Heart right ventricle (tissue), 16 donors: ENCODE data around the gene SEMA4B. TPM values are rescaled to one million over a fixed set of nuclear protein-coding genes. Genes with fewer than 3 reads are reported as not detected.

Experiments used
- ATAC-seq, 8 donors: fragments of 200-7000 bp; cut with Tn5 transposase; one replicate each; pipeline ENCODE4 v1.9.1; 2020; ENCODE audit warnings: mild to moderate bottlenecking in 8 of 8, moderate library complexity in 8 of 8, moderate number of reproducible peaks in 1 of 8
- DNase-seq, 2 donors: peaks; one replicate each; pipeline ENCODE4 v3.0.0-alpha.2; 2020
- H3K27ac ChIP-seq, 10 donors: fragments of 200-600 bp; sonication (generic) in 2 of 10; one replicate each; pipeline versions ENCODE4 v1.5.0 to v1.8.0; 2020 to 2022; ENCODE audit warnings: mild to moderate bottlenecking in 3 of 10
- H3K27me3 ChIP-seq, 7 donors: fragments of 200-600 bp; one replicate each; pipeline ENCODE4 v1.8.0; 2021 to 2022; ENCODE audit warnings: mild to moderate bottlenecking in 2 of 7
- H3K36me3 ChIP-seq, 9 donors: fragments of 200-600 bp; sonication (generic) in 1 of 9; one replicate each; pipeline versions ENCODE4 v1.5.0 to v1.8.0; 2020 to 2022; ENCODE audit warnings: mild to moderate bottlenecking in 2 of 9
- H3K4me1 ChIP-seq, 9 donors: fragments of 200-600 bp; sonication (generic) in 1 of 9; one replicate each; pipeline versions ENCODE4 v1.5.0 to v1.8.0; 2020 to 2022; ENCODE audit warnings: mild to moderate bottlenecking in 4 of 9
- H3K4me3 ChIP-seq, 10 donors: fragments of 200-600 bp; sonication (generic) in 2 of 10; one replicate each; pipeline versions ENCODE4 v1.5.0 to v1.8.0; 2020 to 2022; ENCODE audit warnings: mild to moderate bottlenecking in 7 of 10, moderate library complexity in 2 of 10
- H3K9me3 ChIP-seq, 11 donors: fragments of 200-600 bp in 10 of 11; sonication (generic) in 2 of 11; one replicate each; pipeline versions ENCODE4 v1.5.0 to v1.8.0; 2013 to 2022; ENCODE audit warnings: mild to moderate bottlenecking in 2 of 11, control low read depth in 1 of 11, moderate library complexity in 1 of 11
- CTCF ChIP-seq, 9 donors: fragments of 200-600 bp; sonication (generic) in 2 of 9; IDR thresholded peaks; one replicate each; pipeline versions ENCODE4 v1.5.0 to v1.8.0; 2021 to 2022; ENCODE audit warnings: antibody characterized with exemption in 9 of 9, mild to moderate bottlenecking in 5 of 9, moderate library complexity in 1 of 9
- WGBS, 2 donors: extraction: QIAGEN DNeasy Blood & Tissue Kit; methylation state at CpG; one replicate each; pipeline ENCODE4 v1.1.7; 2013; ENCODE audit warnings: inconsistent platforms in 1 of 2; 5-methylcytosine and 5-hydroxymethylcytosine counted together
- intact Hi-C, 10 donors: fragments of 100-400 bp; cut with DNase I; formaldehyde crosslinking; loops; one replicate each; pipeline versions ENCODE4 v1.11.1 to v1.14.2; 2022
- polyA plus RNA-seq, 2 donors: library from polyadenylated mRNA; stranded (reverse); fragments of 200-250 nt; gene quantifications; one replicate each; pipeline ENCODE4 v1.2.3, GENCODE V29; 2013
- total RNA-seq, 10 donors: library from RNA; stranded (reverse); fragmentation: NEBNext Ultra II Directional in 3 of 10; extraction: Animal tissue kit (Norgen Biotek cat#: 25700) in 3 of 10; gene quantifications; one replicate each; pipeline versions ENCODE4 v1.2.1 to v1.2.4, GENCODE V29; 2021 to 2023
- donor health status: Arrhythmogenic right ventricular cardiomyopathy.
- donor health status: ischemic (EF 13 %, LVEDD 7.1; RV severe dilation, severe dysfunction).
- donor health status: healthy with polysubstance abuse.
- donor health status: DM: no; HTN: yes; CAD: no.
- donor health status: DM: no; HTN: no; CAD: no.
- donor health status: ischemic (EF 25% LVEDD 6.9; RV normal size, moderate dysfunction).
- donor health status: ischemic (EF 25% LVEDD 5.7; RV mildly dilated, moderate dysfunction).
- donor health status: healthy.
- donor health status: DM: yes; HTN: yes; CAD: no.
- donor health status: Ischemic cardiomyopathy.
- donor health status: ischemic (EF 35%, LVEDD 5.7; RV mildly dilated, moderate dysfunction).
- donor health status: nonischemic (EF 11% LVEDD 7.7; RV severe dilation, severe dysfunction).
- donor health status: DM: yes; HTN: yes; CAD: no.
- donor health status: PGD.
- donor health status: ischemic (EF 29% LVEDD 5.4; RV normal size, mild dysfunction).
- donor health status: nonischemic (EF 23%, LVEDD 6.1; RV moderate dilation, normal function).

Gene SEMA4B
- total and polyA plus RNA-seq, 12 donors = 9.9 to 76.7 (median 18.4) TPM

GRCh38 chr15:90191794-90192509, 9.2 kb upstream of the SEMA4B start:
- peak; percentile 63 to 74 for DNase-seq

GRCh38 chr15:90192961-90193786, 8.0 kb upstream of the SEMA4B start:
- H3K27ac ChIP-seq = peak overlapping the region; percentile 33 to 80 (median 56)
- WGBS, 2 donors = 57% methylated on average over 16 of the region's 16 CpGs
- ATAC-seq = peak; percentile 14 to 42 (median 25)
- H3K4me3 ChIP-seq = no peak overlapping the region
- H3K4me1 ChIP-seq = peaks cover 10 to 61% (median 27%) of the 10 kb centered on the region in 9 donors
- no peaks in the 10 kb centered on the region for H3K27me3 ChIP-seq
- TF ChIP-seq CTCF (IDR thresholded peaks at IDR 0.05) = no peak
- intact Hi-C loops = loop anchor here in 1 of 10 donors (5.0 kb wide), 1 partner anchor 34 kb away; no protein-coding TSS in a partner anchor
- H3K36me3 ChIP-seq = peaks cover 0 to 3% (median 0%) of the 10 kb centered on the region in 9 donors
- DNase-seq = no peak
- H3K9me3 ChIP-seq = no peaks in the 10 kb centered on the region

More at GRCh38 chr15:90191794-90192509, 9.2 kb upstream of the SEMA4B start:
- intact Hi-C loops = loop anchor here in 1 of 10 donors (5.0 kb wide), 1 partner anchor 35 kb away; no protein-coding TSS in a partner anchor
- 24 to 33% methylated on average over 7 of the region's 7 CpGs for WGBS, 2 donors
- no peak for TF ChIP-seq CTCF (IDR thresholded peaks at IDR 0.05)
- no peaks in the 10 kb centered on the region for H3K27me3 ChIP-seq
- peaks cover 0 to 3% (median 0%) of the 10 kb centered on the region in 9 donors for H3K36me3 ChIP-seq
- H3K4me3 ChIP-seq = no peak overlapping the region
- peaks cover 10 to 71% (median 27%) of the 10 kb centered on the region in 9 donors for H3K4me1 ChIP-seq
- H3K9me3 ChIP-seq = no peaks in the 10 kb centered on the region
- peak; percentile 77 to 93 (median 81) for ATAC-seq
- peak overlapping the region; percentile 44 to 80 (median 60) for H3K27ac ChIP-seq

GRCh38 chr15:90194655-90195054, 6.5 kb upstream of the SEMA4B start:
- ATAC-seq (no peak), DNase-seq (no peak)
- 88 to 93% methylated on average over 2 of the region's 2 CpGs for WGBS, 2 donors
- TF ChIP-seq CTCF (IDR thresholded peaks at IDR 0.05) = no peak
- peaks cover 0 to 3% (median 0%) of the 10 kb centered on the region in 9 donors for H3K36me3 ChIP-seq
- H3K27me3 ChIP-seq = no peaks in the 10 kb centered on the region
- intact Hi-C loops = loop anchor here in 1 of 10 donors (5.0 kb wide), 1 partner anchor 33 kb away; no protein-coding TSS in a partner anchor
- H3K9me3 ChIP-seq = no peaks in the 10 kb centered on the region
- H3K4me1 ChIP-seq = peaks cover 10 to 50% (median 27%) of the 10 kb centered on the region in 9 donors
- H3K4me3 ChIP-seq = no peak overlapping the region
- H3K27ac ChIP-seq = no peak overlapping the region

GRCh38 chr15:90200534-90201129, 498 bp upstream of the SEMA4B start:
- DNase-seq (no peak), ATAC-seq (peak in 3 of 8 donors; percentile 3 to 14 (median 9))
- Histone ChIP-seq H3K36me3 (peaks cover 0 to 21% (median 0%) of the 10 kb centered on the region in 9 donors), H3K4me3 (peak overlapping the region; percentile 67 to 95 (median 87)), H3K9me3 (no peaks in the 10 kb centered on the region), H3K27ac (peak overlapping the region in 9 of 10 donors; percentile 26 to 93 (median 78)), H3K27me3 (no peaks in the 10 kb centered on the region), H3K4me1 (peaks cover 16 to 56% (median 33%) of the 10 kb centered on the region in 9 donors)
- WGBS, 2 donors = 14 to 15% methylated on average over 24 of the region's 24 CpGs
- intact Hi-C loops = no loop called here
- TF ChIP-seq CTCF (IDR thresholded peaks at IDR 0.05) = no peak
